VCaP (cell line): ENCODE data around the gene HOMER2.

Experiments used
- H3K27ac ChIP-seq: fragments of 450-650 bp; 2 replicates; pipeline ENCODE4 v1.5.1; 2017
- TF ChIP-seq, protein P1 (sequence below): fragments of 450-650 bp; conservative IDR thresholded peaks from 2 replicates; pipeline ENCODE4 v1.5.1; 2017; ENCODE audit warnings: mild to moderate bottlenecking, moderate library complexity

HOMER2 gene

DNA sequence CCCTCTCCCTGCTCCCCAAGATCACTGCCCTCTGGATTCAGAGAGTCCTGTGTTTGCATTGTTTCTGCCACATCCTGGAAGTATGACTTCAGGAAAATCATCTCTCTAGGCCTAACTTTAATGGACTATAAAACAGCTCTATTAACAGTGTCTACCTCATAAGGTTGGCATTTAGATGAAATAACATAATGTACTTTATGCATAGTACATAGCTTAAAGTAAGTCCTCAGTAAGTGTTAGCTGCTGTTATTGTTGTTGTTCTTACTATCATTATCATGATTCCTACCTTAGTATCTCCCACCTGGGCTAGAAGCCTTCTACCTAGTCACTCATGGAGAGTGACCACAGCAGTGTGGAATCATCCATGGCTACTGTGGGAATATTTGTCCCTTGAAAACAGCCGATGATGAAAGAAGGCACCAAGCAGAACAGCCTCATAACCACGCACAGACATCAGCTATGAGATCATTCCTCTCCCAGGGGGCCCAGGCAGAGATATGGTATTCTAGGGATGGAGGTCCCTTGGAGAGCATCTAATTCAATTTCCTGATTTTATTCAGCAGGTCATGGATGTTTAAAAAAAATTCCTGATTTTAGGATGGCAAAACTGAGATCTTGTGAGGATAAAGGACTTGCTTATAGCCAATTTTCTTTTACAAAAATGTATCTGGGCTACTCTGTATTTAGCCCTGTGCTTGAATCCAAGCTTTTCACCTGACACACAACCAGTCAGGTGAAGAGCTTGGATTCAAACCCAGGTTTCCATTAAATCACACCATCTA lies 148.5 kb downstream of the HOMER2 start:
- H3K27ac ChIP-seq, result no peak overlapping the region
- TF ChIP-seq, protein P1, sequence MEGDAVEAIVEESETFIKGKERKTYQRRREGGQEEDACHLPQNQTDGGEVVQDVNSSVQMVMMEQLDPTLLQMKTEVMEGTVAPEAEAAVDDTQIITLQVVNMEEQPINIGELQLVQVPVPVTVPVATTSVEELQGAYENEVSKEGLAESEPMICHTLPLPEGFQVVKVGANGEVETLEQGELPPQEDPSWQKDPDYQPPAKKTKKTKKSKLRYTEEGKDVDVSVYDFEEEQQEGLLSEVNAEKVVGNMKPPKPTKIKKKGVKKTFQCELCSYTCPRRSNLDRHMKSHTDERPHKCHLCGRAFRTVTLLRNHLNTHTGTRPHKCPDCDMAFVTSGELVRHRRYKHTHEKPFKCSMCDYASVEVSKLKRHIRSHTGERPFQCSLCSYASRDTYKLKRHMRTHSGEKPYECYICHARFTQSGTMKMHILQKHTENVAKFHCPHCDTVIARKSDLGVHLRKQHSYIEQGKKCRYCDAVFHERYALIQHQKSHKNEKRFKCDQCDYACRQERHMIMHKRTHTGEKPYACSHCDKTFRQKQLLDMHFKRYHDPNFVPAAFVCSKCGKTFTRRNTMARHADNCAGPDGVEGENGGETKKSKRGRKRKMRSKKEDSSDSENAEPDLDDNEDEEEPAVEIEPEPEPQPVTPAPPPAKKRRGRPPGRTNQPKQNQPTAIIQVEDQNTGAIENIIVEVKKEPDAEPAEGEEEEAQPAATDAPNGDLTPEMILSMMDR, result no peak

DNA sequence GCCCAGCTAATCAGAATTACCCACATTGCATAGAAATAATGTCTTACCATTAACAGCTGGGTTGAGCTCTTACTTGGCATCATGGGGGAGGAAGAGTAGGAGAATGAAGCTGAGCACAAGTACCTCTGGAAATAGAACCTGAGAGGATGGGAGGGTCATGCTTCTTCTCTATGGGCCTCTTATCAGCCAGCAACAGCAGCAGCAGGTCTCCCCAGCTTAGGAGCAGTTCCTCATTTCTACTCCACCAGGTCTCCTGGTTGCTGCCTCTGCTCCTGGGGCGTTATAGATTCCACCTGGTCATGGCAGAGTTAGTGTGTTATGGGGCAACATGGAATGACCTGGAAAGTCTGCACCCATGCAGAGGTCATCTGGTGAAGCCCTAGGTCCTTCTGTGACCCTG lies 150.0 kb downstream of the HOMER2 start:
- TF ChIP-seq, protein P1, result no peak

DNA sequence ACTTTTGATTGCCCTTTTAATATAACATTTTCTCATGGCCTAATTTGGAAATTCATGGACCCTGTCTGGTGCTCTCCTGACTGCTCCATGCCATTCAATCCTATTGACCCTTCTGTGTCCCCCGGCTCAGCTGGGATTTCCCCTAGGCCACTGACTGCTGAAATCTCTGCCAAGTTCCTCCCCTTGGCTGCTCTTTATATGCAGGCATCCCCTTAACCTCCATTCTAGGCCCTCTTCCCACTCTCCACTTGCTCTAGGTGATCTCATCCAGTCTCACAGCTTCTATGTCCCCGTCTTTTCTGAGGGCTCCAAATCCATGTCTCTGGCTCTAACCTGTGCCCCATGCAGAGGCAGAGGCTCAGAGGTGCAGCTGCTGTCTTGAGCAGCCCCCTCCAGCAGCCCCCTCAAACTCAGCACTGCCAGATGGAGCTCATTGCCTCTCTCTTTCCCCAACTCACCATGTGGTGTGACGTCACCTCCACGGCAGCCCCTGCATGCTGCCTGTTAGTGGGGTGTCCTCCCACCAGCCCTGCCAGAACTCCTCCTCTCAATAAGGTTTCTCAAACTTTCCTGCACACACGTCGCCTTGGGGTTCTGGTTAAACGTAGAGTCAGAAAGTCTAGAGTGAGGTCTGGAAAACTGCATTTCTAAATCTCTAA lies 153.2 kb downstream of the HOMER2 start:
- H3K27ac ChIP-seq, result no peak overlapping the region
- TF ChIP-seq, protein P1, result no peak

More for the DNA sequence above, 150.0 kb downstream of the HOMER2 start:
- no peak overlapping the region for H3K27ac ChIP-seq
